GM21447 (cell line): Measurements from ENCODE around the gene NSA2.

Experiments
- ATAC-seq: cut with Tn5 transposase; IDR thresholded peaks from one replicate; pipeline ENCODE4 v1.9.1; 2021; ENCODE audit not compliant: unreplicated experiment

Gene NSA2

DNA sequence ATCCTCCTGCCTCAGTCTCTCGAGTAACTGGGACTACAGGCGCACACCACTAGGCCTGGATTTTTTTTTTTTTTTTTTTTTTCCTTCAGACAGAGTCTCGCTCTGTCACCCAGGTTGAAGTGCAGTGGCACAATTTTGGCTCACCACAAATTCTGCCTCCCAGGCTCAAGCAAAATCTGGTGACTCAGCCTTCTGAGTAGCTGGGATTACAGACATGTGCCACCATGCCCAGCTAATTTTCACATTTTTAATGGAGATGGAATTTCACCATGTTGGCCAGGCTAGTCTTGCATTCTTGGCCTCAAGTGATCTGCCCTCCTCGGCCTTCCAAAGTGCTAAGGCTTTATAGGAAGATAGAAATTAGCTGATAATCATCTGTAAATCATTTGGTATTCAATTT, 43.9 kb downstream of the NSA2 start:
- ATAC-seq, result no peak

DNA sequence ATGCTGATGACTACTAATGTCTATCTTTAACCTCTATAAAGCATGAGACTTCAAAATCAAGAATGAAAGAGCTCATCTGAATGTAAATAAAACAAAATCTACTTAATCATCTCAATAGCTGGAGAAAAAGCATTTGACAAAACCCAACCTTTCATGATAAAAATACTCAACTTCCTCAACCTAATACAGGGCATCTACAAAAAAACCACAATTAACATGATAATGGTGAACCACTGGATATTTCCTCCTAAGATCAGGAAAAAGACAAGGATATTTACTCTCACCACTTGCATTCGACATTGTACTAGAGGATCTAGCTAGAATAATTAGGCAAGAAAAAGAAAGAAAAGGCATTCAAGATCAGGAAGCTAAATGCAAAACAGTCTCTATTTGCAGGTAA, 49.8 kb downstream of the NSA2 start:
- no peak for ATAC-seq

DNA sequence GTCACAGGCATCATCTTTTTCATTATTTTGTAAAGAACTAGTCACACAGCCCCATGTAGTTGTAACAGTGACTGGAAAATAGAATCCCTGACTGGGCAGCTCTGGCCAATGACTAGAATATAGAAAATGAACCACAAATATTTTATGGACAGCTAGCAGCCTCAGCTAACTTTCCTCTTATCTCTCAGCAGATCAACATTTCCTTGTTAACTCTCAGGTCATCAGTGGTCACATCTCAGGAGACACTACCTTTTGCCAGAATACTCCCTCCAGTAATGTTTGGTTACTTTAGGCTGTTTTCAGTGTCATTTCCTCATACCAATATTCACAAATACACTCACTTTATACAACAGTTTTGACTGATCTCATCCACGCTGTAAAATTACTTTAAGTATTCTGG, 55.2 kb downstream of the NSA2 start:
- ATAC-seq, result no peak

DNA sequence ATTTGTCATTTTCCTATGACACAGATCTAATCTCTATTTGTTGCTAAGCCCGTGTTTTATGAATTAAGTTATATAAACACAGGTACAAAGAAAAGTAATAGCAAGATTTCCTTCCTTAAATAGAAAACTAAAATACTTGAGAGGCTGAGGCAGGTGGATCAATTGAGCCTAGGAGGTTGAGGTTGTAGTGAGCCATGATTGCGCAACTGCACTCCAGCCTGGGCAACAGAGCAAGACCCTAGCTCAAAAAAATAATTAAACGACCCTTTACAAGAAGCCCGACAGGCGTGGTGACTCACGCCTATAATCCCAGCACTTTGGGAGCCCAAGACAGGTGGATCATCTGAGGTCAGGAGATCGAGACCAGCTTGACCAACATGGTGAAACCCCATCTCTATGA, 62.4 kb downstream of the NSA2 start:
- no peak for ATAC-seq
